OCI-LY3 (cell line): ENCODE results near the gene CABLES1.
"Not testable (repeated sequence)": the region's sequence is repeated elsewhere in the genome, so short reads cannot be mapped to it uniquely, and the experiment has no call there.

ENCODE experiments used
- H2AFZ ChIP-seq: fragments of 200-600, 300-600 bp; shearing (Covaris generic); 2 replicates; pipeline ENCODE4 v1.6.0; 2014; ENCODE audit warnings: antibody characterized with exemption, low read depth, low read length
- H3K27ac ChIP-seq: fragments of 200-600, 300-600 bp; sonication (generic); 2 replicates; pipeline ENCODE4 v1.5.1; 2014; ENCODE audit warnings: mild to moderate bottlenecking, low read length, moderate library complexity, mixed read lengths
- H3K27me3 ChIP-seq: fragments of 200-600, 300-600 bp; sonication (generic); 2 replicates; pipeline ENCODE4 v1.6.1; 2014; ENCODE audit warnings: low read depth, low read length, mixed read lengths
- H3K36me3 ChIP-seq: fragments of 200-600, 300-600 bp; sonication (generic); replicated peaks from 2 replicates; pipeline ENCODE3; 2014; ENCODE audit warnings: low read depth, low read length, mixed read lengths
- H3K4me1 ChIP-seq: fragments of 300-600, 200-600 bp; sonication (generic); 2 replicates; pipeline ENCODE4 v1.6.1; 2014; ENCODE audit warnings: low read length, mixed read lengths
- H3K4me2 ChIP-seq: fragments of 200-600, 300-600 bp; sonication (generic); 2 replicates; pipeline ENCODE4 v1.6.1; 2014; ENCODE audit warnings: low read length, mixed read lengths
- H3K4me3 ChIP-seq: fragments of 300-600, 200-600 bp; sonication (generic); 2 replicates; pipeline ENCODE4 v1.5.1; 2014; ENCODE audit warnings: antibody characterized with exemption, mild to moderate bottlenecking, low read length, moderate library complexity
- H3K79me2 ChIP-seq: fragments of 300-600, 200-600 bp; shearing (Covaris generic); 2 replicates; pipeline ENCODE4 v1.6.1; 2014; ENCODE audit warnings: mild to moderate bottlenecking, low read length, mixed read lengths
- H3K9ac ChIP-seq: fragments of 300-600, 200-600 bp; shearing (Covaris generic); 2 replicates; pipeline ENCODE4 v1.6.0; 2014; ENCODE audit warnings: mild to moderate bottlenecking, low read length, moderate library complexity
- H3K9me3 ChIP-seq: fragments of 200-600, 300-600 bp; shearing (Covaris generic); 2 replicates; pipeline ENCODE4 v1.6.1; 2014; ENCODE audit warnings: low read length, mixed read lengths; ENCODE audit not compliant: insufficient read depth
- H4K20me1 ChIP-seq: fragments of 200-600, 300-600 bp; sonication (generic); 2 replicates; pipeline ENCODE4 v1.6.1; 2016; ENCODE audit warnings: low read length, mixed read lengths; ENCODE audit not compliant: insufficient read depth
- CTCF ChIP-seq: fragments of 200-600, 300-600 bp; sonication (generic); IDR thresholded peaks from 2 replicates; pipeline ENCODE4 v1.5.1; 2014; ENCODE audit warnings: antibody characterized with exemption, low read length, low read depth
- EZH2phosphoT487 ChIP-seq: fragments of 200-600 bp; shearing (Covaris generic); IDR thresholded peaks from 2 replicates; pipeline ENCODE4 v1.6.1; 2018; ENCODE audit warnings: antibody characterized with exemption, mixed run types, low read depth

The CABLES1 gene

GRCh38 chr18:23265682-23266399 is 130.6 kb downstream of the CABLES1 start:
- H3K27me3 ChIP-seq = no peaks in the 10 kb centered on the region
- no peak overlapping the region for H3K9ac ChIP-seq
- no peak overlapping the region for H3K4me3 ChIP-seq
- H3K79me2 ChIP-seq = no peaks in the 10 kb centered on the region
- peak overlapping the region; percentile 78; the same call in 1 of the 2 replicates for H3K4me2 ChIP-seq
- H3K27ac ChIP-seq = no peak overlapping the region
- no peaks in the 10 kb centered on the region for H4K20me1 ChIP-seq
- H3K9me3 ChIP-seq = peaks cover 17% of the 10 kb centered on the region
- TF ChIP-seq EZH2phosphoT487 (no peak), CTCF (no peak)
- peaks cover 16% of the 10 kb centered on the region for H3K36me3 ChIP-seq
- peaks cover 42% of the 10 kb centered on the region for H3K4me1 ChIP-seq
- H2AFZ ChIP-seq = no peak overlapping the region

DNA sequence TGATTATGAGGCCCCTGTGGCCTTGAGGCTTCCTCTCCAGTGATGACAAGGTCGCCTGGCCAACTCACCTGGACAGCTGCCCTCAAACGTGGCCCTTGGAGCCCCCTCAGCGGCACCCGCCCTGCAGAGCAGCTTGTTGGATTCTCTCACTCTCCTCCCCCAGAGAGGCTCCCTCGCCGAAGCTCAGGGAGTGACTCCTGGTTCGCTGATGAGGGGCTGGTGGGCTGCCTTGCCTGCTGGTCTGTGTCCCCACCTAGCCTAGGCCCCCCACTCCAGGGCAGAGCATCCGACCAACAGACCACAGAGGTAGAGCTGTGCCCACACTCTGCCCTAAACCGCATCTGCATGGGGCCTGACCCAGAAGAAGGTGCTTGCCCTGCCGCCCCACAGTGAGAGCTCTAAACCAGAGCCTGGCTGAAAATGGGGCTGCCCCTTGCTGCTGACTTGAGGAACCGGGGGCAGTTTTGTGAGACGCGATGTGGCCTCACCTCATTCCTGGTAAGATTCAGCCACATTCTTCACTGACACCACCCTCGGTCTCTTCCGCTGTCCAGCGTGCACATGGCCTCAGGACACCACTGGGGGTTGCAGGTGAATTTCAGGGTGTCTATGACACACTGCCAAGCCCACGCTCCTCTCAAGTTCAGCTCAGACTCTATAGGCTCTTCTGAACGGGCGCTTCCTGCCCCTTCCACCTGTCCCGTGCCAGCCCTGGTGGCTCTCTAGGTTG is 131.6 kb downstream of the CABLES1 start:
- peak overlapping the region; percentile 60 for H2AFZ ChIP-seq
- TF ChIP-seq EZH2phosphoT487 = no peak
- peaks cover 25% of the 10 kb centered on the region for H3K9me3 ChIP-seq
- peak overlapping the region; percentile 58 for H3K4me3 ChIP-seq
- no peaks in the 10 kb centered on the region for H3K79me2 ChIP-seq
- peak overlapping the region; percentile 61 for H3K27ac ChIP-seq
- no peaks in the 10 kb centered on the region for H4K20me1 ChIP-seq
- peaks cover 24% of the 10 kb centered on the region for H3K36me3 ChIP-seq
- peak overlapping the region; percentile 78 for H3K4me2 ChIP-seq
- H3K9ac ChIP-seq = peak overlapping the region; percentile 52
- no peaks in the 10 kb centered on the region for H3K27me3 ChIP-seq
- peaks cover 51% of the 10 kb centered on the region for H3K4me1 ChIP-seq

GRCh38 chr18:23267447-23267776 is 132.1 kb downstream of the CABLES1 start:
- H3K4me1 ChIP-seq = peaks cover 57% of the 10 kb centered on the region
- H3K79me2 ChIP-seq = no peaks in the 10 kb centered on the region
- no peaks in the 10 kb centered on the region for H4K20me1 ChIP-seq

DNA sequence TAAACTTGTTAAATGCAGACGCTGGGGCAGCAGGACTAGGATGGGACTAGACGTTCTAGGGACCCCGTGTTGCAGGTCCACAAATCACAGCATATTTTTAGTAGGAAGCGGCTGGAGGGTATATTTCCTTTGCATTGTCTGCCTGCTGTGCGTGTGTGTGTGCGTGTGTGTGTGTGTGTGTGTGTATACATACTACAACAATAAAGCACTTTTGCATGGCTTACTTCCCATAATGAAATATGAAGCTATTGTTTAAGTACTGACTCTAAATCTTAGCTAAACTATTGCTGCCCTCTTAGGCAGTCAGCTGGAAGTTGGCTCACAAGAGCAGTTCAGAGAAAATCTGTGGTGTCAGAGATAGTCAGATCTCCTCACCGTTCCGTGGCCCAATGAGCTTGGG is 133.4 kb downstream of the CABLES1 start:
- TF ChIP-seq CTCF = no peak
- TF ChIP-seq EZH2phosphoT487 = no peak
- no peaks in the 10 kb centered on the region for H4K20me1 ChIP-seq
- H3K9ac ChIP-seq = no peak overlapping the region
- peaks cover 29% of the 10 kb centered on the region for H3K36me3 ChIP-seq
- peaks cover 34% of the 10 kb centered on the region for H3K9me3 ChIP-seq
- no peak overlapping the region for H3K4me2 ChIP-seq
- peaks cover 69% of the 10 kb centered on the region for H3K4me1 ChIP-seq
- H3K27ac ChIP-seq = peak overlapping the region; percentile 18; the same call in 1 of the 2 replicates
- no peaks in the 10 kb centered on the region for H3K27me3 ChIP-seq
- no peaks in the 10 kb centered on the region for H3K79me2 ChIP-seq
- H2AFZ ChIP-seq = no peak overlapping the region
- H3K4me3 ChIP-seq = no peak overlapping the region

More at GRCh38 chr18:23267447-23267776, 132.1 kb downstream of the CABLES1 start:
- Histone ChIP-seq H3K4me2 (peak overlapping the region; percentile 78), H3K9ac (peak overlapping the region; percentile 52; the same call in 1 of the 2 replicates), H2AFZ (peak overlapping the region; percentile 60), H3K27me3 (no peaks in the 10 kb centered on the region), H3K9me3 (peaks cover 27% of the 10 kb centered on the region), H3K36me3 (peaks cover 26% of the 10 kb centered on the region), H3K27ac (peak overlapping the region; percentile 61), H3K4me3 (peak overlapping the region; percentile 58)
- TF ChIP-seq EZH2phosphoT487 (no peak), CTCF (no peak)

DNA sequence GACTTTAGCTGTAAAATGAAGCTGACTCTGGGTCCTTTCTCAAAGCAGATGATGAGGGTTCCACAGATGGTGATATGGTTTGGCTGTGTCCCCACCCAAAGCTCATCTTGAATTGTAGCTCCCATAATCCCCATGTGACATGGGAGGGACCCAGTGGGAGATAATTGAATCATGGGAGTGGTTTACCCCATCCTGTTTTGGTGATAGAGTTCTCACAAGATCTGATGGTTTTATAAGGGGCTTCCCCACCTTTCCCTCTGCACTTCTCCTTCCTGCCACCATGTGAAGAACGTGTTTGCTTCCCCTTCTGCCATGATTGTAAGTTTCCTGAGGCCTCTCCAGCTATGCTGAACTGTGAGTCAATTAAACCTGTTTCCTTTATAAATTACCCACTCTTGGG is 133.8 kb downstream of the CABLES1 start:
- not testable (repeated sequence) for H3K9ac ChIP-seq, H3K79me2 ChIP-seq, H3K4me3 ChIP-seq, H3K27me3 ChIP-seq, H3K4me2 ChIP-seq, H2AFZ ChIP-seq, H4K20me1 ChIP-seq
- Histone ChIP-seq H3K27ac (peak overlapping the region; percentile 18; the same call in 1 of the 2 replicates), H3K36me3 (peaks cover 30% of the 10 kb centered on the region), H3K4me1 (peaks cover 69% of the 10 kb centered on the region), H3K9me3 (peaks cover 34% of the 10 kb centered on the region)
